T-cell (primary cell): ENCODE results near the gene KRTAP5-11. TPM values are rescaled to one million over a fixed set of nuclear protein-coding genes. Genes with fewer than 3 reads are reported as not detected.
"Not testable (repeated sequence)": the region's sequence is repeated elsewhere in the genome, so short reads cannot be mapped to it uniquely, and the experiment has no call there.

Experiments used
- ATAC-seq, 4 experiments: fragments of 200-7000 bp in 3 of 4; fragments of 150-1000 bp in 1 of 4; cut with Tn5 transposase; replicated peaks in 1 of 4; 1 replicate in 3 of 4; 2 replicates in 1 of 4; pipeline ENCODE4 v1.10.0; 2021; ENCODE audit warnings: moderate library complexity in 3 of 4, mild to moderate bottlenecking in 2 of 4, moderate number of reproducible peaks in 1 of 4
- CTCF ChIA-PET, 2 donors: fragments of 300-600 bp; sonication (Branson Sonifier 250); formaldehyde crosslinking; loops; one replicate each; lab custom pipeline; 2022; ENCODE audit warnings: antibody characterized with exemption in 2 of 2; lab: Charles Lee
- POLR2A ChIA-PET, 2 donors: fragments of 300-600 bp; sonication (Branson Sonifier 250); formaldehyde crosslinking; loops; one replicate each; lab custom pipeline; 2022; ENCODE audit warnings: antibody characterized with exemption in 2 of 2; lab: Charles Lee
- DNase-seq, 35 experiments: peaks; one replicate each; pipeline versions ENCODE4 v3.0.0 to v3.0.0-alpha.2; 2013 to 2023
- H3K27ac ChIP-seq: one replicate; pipeline ENCODE4 v1.5.1; 2013; ENCODE audit warnings: low read length
- H3K27me3 ChIP-seq, 2 experiments: replicated peaks in 1 of 2; 1 replicate in 1 of 2; 2 replicates in 1 of 2; pipeline versions ENCODE4 v1.6.1 to v1.7.0; 2013; ENCODE audit warnings: low read length in 1 of 2, mixed read lengths in 1 of 2; ENCODE audit not compliant: control insufficient read depth in 2 of 2, insufficient read depth in 2 of 2; ENCODE audit errors: extremely low read depth in 1 of 2
- H3K36me3 ChIP-seq, 2 donors: 1 replicate in 1 of 2; 2 replicates in 1 of 2; pipeline versions ENCODE4 v1.6.1 to v1.7.0; 2013; ENCODE audit warnings: low read length in 1 of 2; ENCODE audit not compliant: control insufficient read depth in 2 of 2, insufficient read depth in 1 of 2; ENCODE audit errors: extremely low read depth in 1 of 2
- H3K4me1 ChIP-seq, 2 experiments: 1 replicate in 1 of 2; 2 replicates in 1 of 2; pipeline versions ENCODE4 v1.6.1 to v1.7.0; 2013; ENCODE audit warnings: low read length in 2 of 2, mixed read lengths in 1 of 2; ENCODE audit not compliant: insufficient read depth in 2 of 2, control insufficient read depth in 1 of 2; ENCODE audit errors: extremely low read depth in 1 of 2
- H3K4me3 ChIP-seq, 2 donors: 1 replicate in 1 of 2; 2 replicates in 1 of 2; pipeline versions ENCODE4 v1.5.1 to v1.7.0; 2013; ENCODE audit warnings: mild to moderate bottlenecking in 2 of 2, low read length in 1 of 2, moderate library complexity in 1 of 2; ENCODE audit not compliant: control insufficient read depth in 1 of 2; ENCODE audit errors: extremely low read depth in 1 of 2
- H3K9me3 ChIP-seq: 2 replicates; pipeline ENCODE4 v1.7.0; 2013
- H3K27ac Mint-ChIP-seq, 2 donors: one replicate each; pipeline ENCODE4 v1.8.0; 2020 to 2021; ENCODE audit warnings: mild to moderate bottlenecking in 2 of 2, mixed read lengths in 2 of 2
- H3K27me3 Mint-ChIP-seq, 2 donors: one replicate each; pipeline ENCODE4 v1.8.0; 2021 to 2022; ENCODE audit warnings: mixed read lengths in 2 of 2
- H3K36me3 Mint-ChIP-seq: one replicate; pipeline ENCODE4 v1.8.0; 2021; ENCODE audit warnings: mixed read lengths
- H3K4me1 Mint-ChIP-seq, 3 donors: one replicate each; pipeline ENCODE4 v1.8.0; 2020 to 2022; ENCODE audit warnings: mixed read lengths in 3 of 3, mild to moderate bottlenecking in 1 of 3
- H3K4me3 Mint-ChIP-seq, 3 donors: one replicate each; pipeline ENCODE4 v1.8.0; 2020 to 2022; ENCODE audit warnings: mild to moderate bottlenecking in 3 of 3, mixed read lengths in 3 of 3, moderate library complexity in 3 of 3
- H3K9me3 Mint-ChIP-seq, 3 donors: one replicate each; pipeline ENCODE4 v1.8.0; 2020 to 2022; ENCODE audit warnings: mixed read lengths in 3 of 3
- WGBS: methylation state at CpG from one replicate; pipeline ENCODE4 v1.1.5; 2013; ENCODE audit warnings: missing lambda C conversion rate; ENCODE audit not compliant: insufficient coverage; 5-methylcytosine and 5-hydroxymethylcytosine counted together
- total RNA-seq, 35 experiments: library from RNA in 6 of 35; stranded (reverse) in 6 of 35; fragments of 120-200 nt in 1 of 35; gene quantifications; one replicate each; pipeline versions ENCODE4 v1.2.1 to v1.2.4 and lab custom pipeline; 2013 to 2026

KRTAP5-11 gene
- total RNA-seq, 5 donors from 2014 or later (not counting 1 experiment from before 2014, with no cell fraction given) = not detected

DNA sequence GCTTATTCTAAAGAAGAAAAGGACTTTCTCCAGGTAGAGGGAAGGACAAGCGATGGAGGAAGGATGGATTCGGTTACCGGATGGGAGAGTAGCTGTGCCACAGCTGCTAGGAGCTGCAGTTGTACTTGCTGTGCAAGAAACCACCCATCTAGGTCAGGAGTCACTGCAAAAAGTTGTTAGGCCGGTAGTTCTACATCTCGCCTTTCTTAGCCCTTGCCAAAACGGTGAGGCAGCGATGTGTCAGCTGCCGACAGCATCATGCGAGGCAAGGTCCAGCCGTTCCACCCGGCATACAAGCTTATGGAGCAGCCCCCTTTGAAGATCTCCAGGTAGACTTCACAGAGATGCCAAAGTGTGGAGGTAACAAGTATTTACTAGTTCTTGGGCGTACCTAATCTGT is 32.3 kb upstream of the KRTAP5-11 start:
- CTCF ChIA-PET, DNase-seq, H3K9me3 Mint-ChIP-seq, H3K27me3 ChIP-seq, H3K27ac Mint-ChIP-seq, H3K36me3 Mint-ChIP-seq, H3K4me3 Mint-ChIP-seq, H3K9me3 ChIP-seq, H3K27ac ChIP-seq, H3K4me1 ChIP-seq, H3K36me3 ChIP-seq, POLR2A ChIA-PET, H3K4me3 ChIP-seq, H3K4me1 Mint-ChIP-seq, ATAC-seq: not testable (repeated sequence)
- 89% methylated on average over 9 of the region's 12 CpGs for WGBS
- peaks cover 16 to 19% of the 10 kb centered on the region in 2 donors for H3K27me3 Mint-ChIP-seq

DNA sequence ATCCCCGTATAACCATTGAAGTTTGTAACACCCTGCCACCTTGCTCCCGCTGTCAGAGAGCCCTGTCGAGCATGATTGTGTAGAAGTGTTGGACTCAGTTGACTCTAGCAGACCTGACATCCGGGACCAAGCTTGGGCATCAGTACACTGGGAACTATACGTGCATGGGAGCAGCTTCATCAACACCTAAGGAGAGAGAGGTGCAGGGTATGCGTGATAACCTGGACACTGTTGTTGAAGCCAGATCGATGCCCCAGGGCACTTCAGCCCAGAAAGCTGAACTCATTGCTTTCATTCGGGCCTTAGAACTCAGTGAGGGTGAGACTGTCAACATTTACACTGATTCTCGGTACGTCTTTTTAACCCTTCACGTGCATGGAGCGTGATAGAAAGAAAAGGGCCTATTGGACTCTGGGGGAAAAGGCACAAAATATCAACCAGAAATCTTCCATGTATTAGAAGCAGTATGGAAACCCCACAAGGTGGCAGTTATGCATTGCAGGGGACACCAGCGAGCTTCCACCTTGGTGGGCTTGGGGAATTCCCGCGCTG is 31.8 kb upstream of the KRTAP5-11 start:
- H3K27me3 ChIP-seq, H3K4me1 ChIP-seq, H3K36me3 Mint-ChIP-seq, H3K36me3 ChIP-seq, H3K27ac Mint-ChIP-seq, DNase-seq, CTCF ChIA-PET, H3K4me1 Mint-ChIP-seq, ATAC-seq, H3K27ac ChIP-seq, H3K9me3 Mint-ChIP-seq, H3K4me3 ChIP-seq, H3K4me3 Mint-ChIP-seq, H3K9me3 ChIP-seq, POLR2A ChIA-PET: not testable (repeated sequence)
- H3K27me3 Mint-ChIP-seq = peaks cover 19 to 22% of the 10 kb centered on the region in 2 donors
- WGBS = no CpG with 5 or more reads among the region's 15 CpGs

DNA sequence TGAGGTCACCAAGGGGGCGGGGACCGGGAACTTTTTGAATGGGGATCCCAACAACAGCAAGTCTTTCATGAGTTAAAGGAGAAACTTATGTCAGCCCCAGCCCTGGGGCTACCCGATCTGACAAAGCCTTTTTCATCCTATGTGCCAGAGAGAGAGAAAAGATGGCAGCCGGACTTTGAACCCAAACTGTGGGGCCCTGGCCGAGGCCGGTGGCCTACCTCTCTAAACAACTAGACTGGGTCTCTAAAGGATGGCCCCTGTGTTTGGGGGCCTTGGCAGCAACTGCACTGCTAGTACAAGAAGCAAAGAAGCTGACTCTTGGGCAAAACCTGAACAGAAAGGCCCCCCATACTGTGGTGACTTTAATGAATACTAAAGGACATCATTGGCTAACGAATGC is 31.3 kb upstream of the KRTAP5-11 start:
- WGBS = no CpG with 5 or more reads among the region's 7 CpGs
- not testable (repeated sequence) for H3K9me3 Mint-ChIP-seq

DNA sequence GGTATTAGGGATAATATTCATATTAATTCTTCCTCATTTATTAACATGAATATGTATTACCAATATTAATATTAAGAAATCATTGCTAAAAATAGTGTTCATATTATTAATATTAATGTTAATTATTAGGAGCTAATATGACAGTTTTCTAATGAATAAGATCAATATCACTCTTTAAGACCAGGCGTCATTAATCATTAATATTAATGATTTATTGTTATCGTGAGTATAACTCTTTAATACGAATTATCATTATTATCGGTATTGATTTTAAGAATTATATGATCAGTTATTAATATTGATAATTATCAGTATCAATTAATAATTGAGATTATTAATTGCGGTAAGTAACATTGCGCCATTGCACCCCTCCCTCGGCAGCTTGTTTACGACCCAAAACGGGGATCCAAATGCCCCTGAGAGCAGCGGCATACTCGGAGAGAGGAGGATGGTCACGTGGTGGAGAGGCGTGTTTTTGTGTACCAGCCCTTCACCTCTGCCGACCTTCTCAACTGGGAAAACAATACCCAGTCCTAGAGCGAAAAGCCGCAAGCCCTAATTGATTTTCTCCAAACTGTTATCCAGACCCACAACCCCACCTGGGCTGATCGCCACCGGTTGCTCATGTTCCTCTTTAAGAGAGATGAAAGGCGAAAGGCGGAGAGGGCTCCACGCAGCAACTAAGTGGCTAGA is 28.7 kb upstream of the KRTAP5-11 start:
- ATAC-seq, H3K27ac Mint-ChIP-seq, H3K27ac ChIP-seq, H3K9me3 Mint-ChIP-seq, H3K4me3 ChIP-seq, CTCF ChIA-PET, H3K4me3 Mint-ChIP-seq, POLR2A ChIA-PET, H3K9me3 ChIP-seq, H3K36me3 Mint-ChIP-seq, H3K36me3 ChIP-seq, DNase-seq, H3K4me1 Mint-ChIP-seq, H3K4me1 ChIP-seq: not testable (repeated sequence)
- WGBS = 83% methylated on average over 5 of the region's 21 CpGs
- H3K27me3 ChIP-seq = peaks cover 2 to 20% of the 10 kb centered on the region in 2 experiments
- H3K27me3 Mint-ChIP-seq = peaks cover 23 to 33% of the 10 kb centered on the region in 2 donors

More for the DNA sequence above, 31.3 kb upstream of the KRTAP5-11 start:
- H3K4me3 ChIP-seq, ATAC-seq, POLR2A ChIA-PET, H3K27ac ChIP-seq, H3K4me1 Mint-ChIP-seq, H3K27me3 ChIP-seq, H3K4me3 Mint-ChIP-seq, H3K27ac Mint-ChIP-seq, H3K9me3 ChIP-seq, H3K4me1 ChIP-seq, H3K36me3 ChIP-seq, H3K36me3 Mint-ChIP-seq, CTCF ChIA-PET, DNase-seq: not testable (repeated sequence)
- peaks cover 24 to 27% of the 10 kb centered on the region in 2 donors for H3K27me3 Mint-ChIP-seq

DNA sequence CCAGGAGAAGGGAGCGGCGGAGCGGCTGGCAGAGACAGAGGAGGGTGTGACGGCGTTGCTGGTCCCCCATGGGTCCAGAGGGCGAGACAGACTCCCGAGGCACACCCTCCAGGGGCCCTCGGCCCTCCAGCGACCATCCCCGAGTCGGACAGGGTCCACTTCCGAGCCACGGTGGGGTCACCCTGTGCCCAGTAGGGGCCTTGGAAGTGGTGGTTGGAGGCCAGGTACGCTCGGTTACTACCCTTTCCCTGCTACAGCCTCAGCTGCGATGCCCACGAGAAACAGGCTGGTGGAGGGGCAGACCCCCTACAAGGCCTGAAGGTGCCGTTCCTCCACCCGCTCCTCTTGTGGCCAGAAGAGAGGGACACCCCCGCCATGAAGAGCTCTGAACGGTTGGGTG is 25.6 kb upstream of the KRTAP5-11 start:
- ATAC-seq, H3K27ac Mint-ChIP-seq: not testable (repeated sequence)
- peaks cover 28 to 52% of the 10 kb centered on the region in 2 donors for H3K27me3 Mint-ChIP-seq

DNA sequence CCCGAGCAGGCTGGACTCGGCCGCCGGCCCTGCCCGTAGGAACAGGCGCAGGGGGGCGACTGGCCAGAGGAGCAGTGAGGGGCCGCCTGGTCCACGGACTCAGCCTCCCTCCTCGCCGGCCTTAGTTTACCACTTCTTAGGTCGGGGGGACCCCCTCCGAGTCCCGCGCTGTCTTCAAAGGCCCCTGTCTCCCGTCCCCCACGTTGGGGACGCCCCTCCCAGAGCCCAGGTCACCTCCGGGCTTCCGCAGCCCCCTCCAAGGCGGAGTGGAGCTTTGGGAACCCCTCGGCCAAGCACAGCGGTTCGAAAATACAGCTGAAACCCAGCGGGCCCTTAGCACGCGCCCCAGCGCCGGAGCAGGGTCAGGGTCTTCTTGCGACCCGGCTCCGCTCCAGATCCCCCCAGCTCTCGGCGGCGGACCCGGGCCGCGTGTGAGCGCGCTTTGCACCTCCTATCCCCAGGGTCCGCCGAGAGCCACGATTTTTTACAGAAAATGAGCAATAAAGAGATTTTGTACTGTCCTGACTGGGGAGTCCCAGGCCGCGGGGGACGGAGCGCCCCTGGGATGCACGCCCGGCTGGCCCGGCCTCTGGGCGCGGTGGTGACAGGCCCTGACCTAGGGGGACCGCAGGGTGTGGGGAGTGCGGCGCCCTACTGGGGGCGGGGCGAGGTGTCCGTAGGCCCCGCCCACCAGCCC is 25.0 kb upstream of the KRTAP5-11 start:
- POLR2A ChIA-PET, DNase-seq, H3K27ac ChIP-seq, H3K36me3 ChIP-seq, CTCF ChIA-PET, H3K36me3 Mint-ChIP-seq, H3K9me3 Mint-ChIP-seq, H3K9me3 ChIP-seq, ATAC-seq, H3K4me1 ChIP-seq, H3K4me3 ChIP-seq, H3K27ac Mint-ChIP-seq: not testable (repeated sequence)
- 6% methylated on average over 39 of the region's 59 CpGs for WGBS
- H3K4me3 Mint-ChIP-seq = peak overlapping the region in 1 of 3 donors; percentile 69
- peaks cover 7 to 11% (median 10%) of the 10 kb centered on the region in 3 donors for H3K4me1 Mint-ChIP-seq
- peaks cover 2 to 29% of the 10 kb centered on the region in 2 experiments for H3K27me3 ChIP-seq
- peaks cover 28 to 52% of the 10 kb centered on the region in 2 donors for H3K27me3 Mint-ChIP-seq

More for the DNA sequence above, 25.6 kb upstream of the KRTAP5-11 start:
- H3K9me3 Mint-ChIP-seq, H3K4me1 ChIP-seq, DNase-seq, H3K9me3 ChIP-seq, CTCF ChIA-PET, H3K36me3 Mint-ChIP-seq, H3K27ac ChIP-seq, H3K36me3 ChIP-seq, H3K4me3 ChIP-seq, POLR2A ChIA-PET: not testable (repeated sequence)
- no CpG with 5 or more reads among the region's 21 CpGs for WGBS
- H3K4me1 Mint-ChIP-seq = peaks cover 7 to 11% (median 10%) of the 10 kb centered on the region in 3 donors
- H3K4me3 Mint-ChIP-seq = peak overlapping the region in 1 of 3 donors; percentile 48
- H3K27me3 ChIP-seq = peaks cover 2 to 25% of the 10 kb centered on the region in 2 experiments
